Naive B cell (primary cell): Measurements from ENCODE around the gene UCHL1. TPM values are rescaled to one million over a fixed set of nuclear protein-coding genes. Genes with fewer than 3 reads are reported as not detected.

Experiments used
- ATAC-seq, 2 donors: fragments of 150-1000 bp; cut with Tn5 transposase; 2 replicates each; pipeline ENCODE4 v1.10.0; 2021; ENCODE audit warnings: low read depth in 2 of 2, mild to moderate bottlenecking in 2 of 2, moderate library complexity in 2 of 2
- DNase-seq: peaks from one replicate; pipeline ENCODE4 v3.0.0; 2022
- H3K27ac Mint-ChIP-seq, 6 donors: one replicate each; pipeline ENCODE4 v1.8.0; 2020 to 2022; ENCODE audit warnings: mild to moderate bottlenecking in 6 of 6, mixed read lengths in 6 of 6, moderate library complexity in 5 of 6, inconsistent platforms in 2 of 6
- H3K27me3 Mint-ChIP-seq, 3 donors: one replicate each; pipeline ENCODE4 v1.8.0; 2021 to 2022; ENCODE audit warnings: mixed read lengths in 3 of 3, mild to moderate bottlenecking in 1 of 3
- H3K36me3 Mint-ChIP-seq, 2 donors: one replicate each; pipeline ENCODE4 v1.8.0; 2020 to 2022; ENCODE audit warnings: mixed read lengths in 2 of 2, inconsistent platforms in 1 of 2, mild to moderate bottlenecking in 1 of 2
- H3K4me1 Mint-ChIP-seq, 3 donors: one replicate each; pipeline ENCODE4 v1.8.0; 2020 to 2022; ENCODE audit warnings: mixed read lengths in 3 of 3, inconsistent platforms in 1 of 3, mild to moderate bottlenecking in 1 of 3, moderate library complexity in 1 of 3
- H3K4me3 Mint-ChIP-seq, 8 donors: one replicate each; pipeline ENCODE4 v1.8.0; 2020 to 2022; ENCODE audit warnings: mild to moderate bottlenecking in 8 of 8, mixed read lengths in 8 of 8, moderate library complexity in 8 of 8, inconsistent platforms in 2 of 8
- H3K9me3 Mint-ChIP-seq, 7 donors: one replicate each; pipeline ENCODE4 v1.8.0; 2020 to 2022; ENCODE audit warnings: mixed read lengths in 7 of 7, mild to moderate bottlenecking in 5 of 7, inconsistent platforms in 2 of 7, moderate library complexity in 1 of 7
- polyA plus RNA-seq, 6 donors: library from polyadenylated mRNA; unstranded; fragments of 300-500 nt; fragmentation: Illumina TruSeq; gene quantifications; one replicate each; pipeline ENCODE4 v1.2.3, GENCODE V29; 2021; ENCODE audit warnings: low read depth in 6 of 6

Gene UCHL1
- polyA plus RNA-seq = under 1 TPM in 1 of 6 donors, not detected in 5; 0.57 TPM

- Mint-ChIP-seq H3K4me3 (peak within 1 kb of the TSS; percentile 50 to 90 (median 76)), H3K27ac (no peak within 1 kb of the TSS), H3K4me1 (peaks cover 8 to 15% (median 9%) of the 10 kb centered on the region in 3 donors), H3K9me3 (peaks cover 0 to 4% (median 0%) of the 10 kb centered on the region in 7 donors), H3K36me3 (peaks cover 0 to 8% of the 10 kb centered on the region in 2 donors), H3K27me3 (peaks cover 39 to 74% (median 57%) of the 10 kb centered on the region in 3 donors)
- ATAC-seq = peak; percentile 21 to 28
- DNase-seq = no peak
Measured at GRCh38 chr4:41256740-41257256, at the start of gene UCHL1. UCHL1 (plus strand) TSS chr4:41256928; CDS start chr4:41256977, 49 bp downstream.

- H3K9me3 Mint-ChIP-seq = peaks cover 0 to 2% (median 0%) of the 10 kb centered on the region in 7 donors
- H3K27ac Mint-ChIP-seq = no peak overlapping the region
- DNase-seq (no peak), ATAC-seq (no peak)
- H3K4me3 Mint-ChIP-seq = no peak overlapping the region
- no peaks in the 10 kb centered on the region for H3K36me3 Mint-ChIP-seq
- H3K27me3 Mint-ChIP-seq = peaks cover 43 to 55% (median 53%) of the 10 kb centered on the region in 3 donors
- no peaks in the 10 kb centered on the region for H3K4me1 Mint-ChIP-seq
Measured at GRCh38 chr4:41207291-41207831, 49.4 kb upstream of the UCHL1 start.

GRCh38 chr4:41209187-41209586, 47.5 kb upstream of the UCHL1 start:
- Mint-ChIP-seq H3K27me3 (peaks cover 48 to 57% (median 55%) of the 10 kb centered on the region in 3 donors), H3K27ac (peak overlapping the region in 1 of 6 donors; percentile 35), H3K4me1 (peaks cover 0 to 14% (median 9%) of the 10 kb centered on the region in 3 donors), H3K4me3 (no peak overlapping the region), H3K9me3 (peaks cover 0 to 2% (median 0%) of the 10 kb centered on the region in 7 donors), H3K36me3 (no peaks in the 10 kb centered on the region)
- ATAC-seq (no peak), DNase-seq (no peak)

DNA sequence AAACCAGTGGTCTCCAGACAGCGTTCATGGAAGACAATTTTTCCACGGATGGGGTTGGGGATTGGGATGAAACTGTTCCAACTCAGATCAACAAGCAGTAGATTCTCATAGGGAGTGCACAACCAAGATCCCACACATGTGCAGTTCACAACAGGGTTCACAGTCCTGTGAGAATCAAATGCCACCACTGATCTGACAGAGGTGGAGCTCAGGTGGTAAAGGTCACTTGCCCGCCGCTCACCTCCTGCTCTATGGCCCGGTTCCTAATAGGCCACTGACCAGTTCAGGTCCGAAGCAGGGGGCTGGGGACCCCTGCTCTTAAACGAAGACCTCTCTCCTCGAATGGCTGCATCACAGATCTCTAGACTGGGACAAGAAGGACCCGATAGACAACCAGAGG, 46.8 kb upstream of the UCHL1 start:
- H3K27ac Mint-ChIP-seq = no peak overlapping the region
- no peak overlapping the region for H3K4me3 Mint-ChIP-seq
- ATAC-seq (no peak), DNase-seq (no peak)
- peaks cover 2 to 16% (median 12%) of the 10 kb centered on the region in 3 donors for H3K4me1 Mint-ChIP-seq
- H3K9me3 Mint-ChIP-seq = peaks cover 0 to 2% (median 0%) of the 10 kb centered on the region in 7 donors
- H3K36me3 Mint-ChIP-seq = no peaks in the 10 kb centered on the region
- H3K27me3 Mint-ChIP-seq = peaks cover 46 to 62% (median 60%) of the 10 kb centered on the region in 3 donors

DNA sequence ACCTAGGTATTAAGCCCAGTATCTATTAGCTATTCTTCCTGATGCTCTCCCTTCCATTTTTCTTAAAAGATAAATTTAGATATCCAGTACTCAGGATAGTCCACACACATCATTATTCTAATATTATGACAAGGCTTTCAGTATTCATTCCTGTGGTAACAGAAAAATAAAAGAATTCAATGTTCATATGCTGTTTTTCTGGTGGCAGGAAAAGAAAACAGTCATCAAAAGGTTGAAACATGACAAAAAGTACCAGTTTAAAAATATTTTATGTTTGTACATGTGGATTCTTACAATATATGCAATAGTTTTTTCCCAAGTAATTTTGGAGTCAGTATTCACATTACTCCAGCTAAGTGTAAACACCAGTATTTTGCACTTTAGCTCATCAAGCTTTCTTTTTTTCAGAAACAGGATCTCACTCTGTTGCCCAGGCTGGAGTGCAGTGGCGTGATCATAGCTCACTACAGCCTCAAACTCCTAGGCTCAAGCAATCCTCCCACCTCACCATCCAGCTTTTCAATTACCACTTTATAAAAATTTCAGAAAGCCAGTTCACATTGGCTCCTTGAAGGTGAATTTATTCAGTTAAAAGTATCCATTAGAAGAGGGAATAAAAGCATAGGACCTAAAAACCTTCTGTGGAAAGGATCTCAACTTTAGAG, 44.6 kb upstream of the UCHL1 start:
- no peak overlapping the region for H3K27ac Mint-ChIP-seq
- peaks cover 0 to 6% of the 10 kb centered on the region in 2 donors for H3K36me3 Mint-ChIP-seq
- H3K27me3 Mint-ChIP-seq = peaks cover 46 to 73% (median 71%) of the 10 kb centered on the region in 3 donors
- peak overlapping the region in 4 of 8 donors; percentile 42 to 79 (median 62) for H3K4me3 Mint-ChIP-seq
- ATAC-seq (no peak), DNase-seq (no peak)
- peaks cover 0 to 6% (median 1%) of the 10 kb centered on the region in 7 donors for H3K9me3 Mint-ChIP-seq
- peaks cover 9 to 29% (median 28%) of the 10 kb centered on the region in 3 donors for H3K4me1 Mint-ChIP-seq

GRCh38 chr4:41212616-41213203, 44.0 kb upstream of the UCHL1 start:
- peak overlapping the region in 5 of 8 donors; percentile 42 to 79 (median 62) for H3K4me3 Mint-ChIP-seq
- ATAC-seq (no peak), DNase-seq (no peak)
- peaks cover 9 to 29% (median 28%) of the 10 kb centered on the region in 3 donors for H3K4me1 Mint-ChIP-seq
- H3K27ac Mint-ChIP-seq = no peak overlapping the region
- H3K27me3 Mint-ChIP-seq = peaks cover 50 to 75% (median 72%) of the 10 kb centered on the region in 3 donors
- peaks cover 0 to 6% (median 1%) of the 10 kb centered on the region in 7 donors for H3K9me3 Mint-ChIP-seq
- H3K36me3 Mint-ChIP-seq = peaks cover 0 to 6% of the 10 kb centered on the region in 2 donors

GRCh38 chr4:41213625-41214135, 43.0 kb upstream of the UCHL1 start:
- ATAC-seq (no peak), DNase-seq (no peak)
- Mint-ChIP-seq H3K27me3 (peaks cover 51 to 69% (median 66%) of the 10 kb centered on the region in 3 donors), H3K4me3 (peak overlapping the region; percentile 42 to 79 (median 62)), H3K9me3 (peaks cover 0 to 6% (median 0%) of the 10 kb centered on the region in 7 donors), H3K4me1 (peaks cover 9 to 29% (median 28%) of the 10 kb centered on the region in 3 donors), H3K36me3 (peaks cover 0 to 6% of the 10 kb centered on the region in 2 donors), H3K27ac (no peak overlapping the region)

DNA sequence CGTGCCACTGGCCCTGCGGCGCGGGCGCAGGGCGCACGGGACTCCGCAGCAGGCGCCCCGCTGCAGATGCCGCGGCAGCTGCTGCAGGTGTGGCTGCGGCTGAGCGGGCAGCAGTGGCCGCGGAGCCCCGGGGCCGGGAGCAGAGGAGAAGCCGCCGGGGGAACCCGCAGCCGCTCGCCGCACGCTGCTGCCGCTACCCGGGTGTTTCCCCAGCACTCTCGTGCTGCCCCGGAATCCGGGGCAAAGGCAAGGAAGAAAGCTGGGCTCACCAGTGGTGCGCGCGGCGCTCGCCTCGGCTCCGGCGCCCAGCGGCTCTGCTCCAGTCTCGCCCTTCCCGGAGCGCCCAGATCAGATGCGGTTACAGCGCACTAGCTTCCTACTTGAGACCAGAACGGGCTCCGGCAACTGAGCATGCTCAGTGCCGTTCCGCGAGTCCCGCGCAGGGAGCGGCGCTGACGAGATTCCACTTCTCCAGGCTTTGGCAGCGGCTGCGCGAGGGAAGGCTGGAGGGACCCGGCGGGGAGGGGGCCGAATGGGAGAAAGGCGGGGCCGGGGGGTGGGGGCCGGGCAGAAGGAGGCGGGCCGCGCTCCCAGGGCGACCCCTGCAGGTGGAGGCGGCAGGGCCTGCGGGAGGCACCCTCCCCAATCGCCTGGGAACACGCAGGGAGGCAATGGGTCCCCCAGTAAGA, 42.4 kb upstream of the UCHL1 start, which contains the start of gene APBB2:
TSS of gene APBB2 (minus strand) at position 407 of the 689 bp plus-strand sequence. CDS start 181,288 bp downstream, outside the sequence.
- Mint-ChIP-seq H3K27me3 (peaks cover 56 to 70% (median 64%) of the 10 kb centered on the region in 3 donors), H3K9me3 (peaks cover 0 to 6% (median 0%) of the 10 kb centered on the region in 7 donors), H3K36me3 (peaks cover 0 to 6% of the 10 kb centered on the region in 2 donors), H3K27ac (no peak within 1 kb of the TSS), H3K4me1 (peaks cover 9 to 29% (median 28%) of the 10 kb centered on the region in 3 donors), H3K4me3 (peak within 1 kb of the TSS; percentile 61 to 88 (median 68))
- peak; percentile 44 to 57 for ATAC-seq
- peak; percentile 15 for DNase-seq

DNA sequence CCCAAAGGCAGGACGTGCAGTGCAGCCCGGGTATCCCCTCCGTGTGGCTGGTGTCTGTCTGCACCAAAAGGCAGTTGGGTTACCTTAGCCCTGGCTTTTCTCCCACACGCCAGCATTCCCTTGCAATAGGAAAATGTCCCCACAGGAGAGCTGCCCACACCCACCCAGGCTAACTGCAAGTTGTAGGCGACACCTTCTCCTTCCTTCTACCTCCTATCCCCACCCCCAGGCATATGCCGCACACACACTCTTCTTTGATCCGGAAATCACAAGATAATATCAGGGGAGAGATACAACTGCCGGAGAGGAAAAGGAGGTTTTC, 41.9 kb upstream of the UCHL1 start:
- peak overlapping the region; percentile 25 to 82 (median 66) for H3K4me3 Mint-ChIP-seq
- H3K27ac Mint-ChIP-seq = no peak overlapping the region
- ATAC-seq (no peak), DNase-seq (no peak)
- H3K27me3 Mint-ChIP-seq = peaks cover 60 to 70% (median 67%) of the 10 kb centered on the region in 3 donors
- H3K4me1 Mint-ChIP-seq = peaks cover 9 to 29% (median 28%) of the 10 kb centered on the region in 3 donors
- H3K36me3 Mint-ChIP-seq = peaks cover 0 to 6% of the 10 kb centered on the region in 2 donors
- peaks cover 0 to 6% (median 0%) of the 10 kb centered on the region in 7 donors for H3K9me3 Mint-ChIP-seq

DNA sequence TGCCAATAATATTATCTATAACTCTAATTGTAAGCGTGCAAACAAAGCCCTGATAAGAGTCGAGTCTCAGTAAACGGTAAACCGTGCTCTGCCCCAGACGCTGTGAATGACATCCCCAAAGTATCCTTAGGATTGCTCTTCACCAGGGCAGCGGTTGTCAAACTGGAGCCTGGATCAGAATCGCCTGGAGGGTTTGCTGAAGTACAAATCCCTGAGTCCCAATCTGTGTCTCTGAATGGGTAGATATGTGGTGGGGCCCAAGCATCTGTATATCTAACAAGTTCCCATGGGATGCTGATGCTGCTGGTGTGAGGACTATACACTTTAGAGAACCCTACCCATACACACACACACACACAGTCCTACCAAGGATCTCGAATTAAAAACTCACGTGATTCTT, 41.6 kb upstream of the UCHL1 start:
- Mint-ChIP-seq H3K4me1 (peaks cover 9 to 29% (median 28%) of the 10 kb centered on the region in 3 donors), H3K27me3 (peaks cover 62 to 72% (median 70%) of the 10 kb centered on the region in 3 donors), H3K9me3 (peaks cover 0 to 6% (median 0%) of the 10 kb centered on the region in 7 donors), H3K36me3 (peaks cover 0 to 6% of the 10 kb centered on the region in 2 donors), H3K27ac (no peak overlapping the region), H3K4me3 (peak overlapping the region; percentile 25 to 82 (median 66))
- no peak for ATAC-seq
- no peak for DNase-seq

DNA sequence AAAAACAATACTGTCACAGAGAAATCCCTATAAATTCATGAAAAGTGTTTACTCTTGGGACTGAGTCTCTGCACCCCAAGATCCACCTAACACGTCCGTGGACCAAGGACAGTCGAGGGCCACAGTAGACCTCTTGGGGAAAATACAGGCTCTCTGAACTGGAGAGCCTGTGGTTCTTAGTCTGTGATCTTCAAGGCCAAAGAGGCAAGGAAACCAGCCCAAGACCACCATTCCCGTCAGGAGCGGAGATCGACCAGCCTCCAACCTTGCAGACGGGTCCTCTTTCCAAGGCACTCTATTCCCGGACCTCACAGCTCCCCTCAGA, 40.8 kb upstream of the UCHL1 start:
- Mint-ChIP-seq H3K4me1 (peaks cover 9 to 29% (median 28%) of the 10 kb centered on the region in 3 donors), H3K36me3 (peaks cover 0 to 6% of the 10 kb centered on the region in 2 donors), H3K27ac (no peak overlapping the region), H3K9me3 (peaks cover 0 to 6% (median 0%) of the 10 kb centered on the region in 7 donors), H3K27me3 (peaks cover 63 to 80% (median 78%) of the 10 kb centered on the region in 3 donors), H3K4me3 (peak overlapping the region in 7 of 8 donors; percentile 25 to 84 (median 70))
- DNase-seq (no peak), ATAC-seq (no peak)

DNA sequence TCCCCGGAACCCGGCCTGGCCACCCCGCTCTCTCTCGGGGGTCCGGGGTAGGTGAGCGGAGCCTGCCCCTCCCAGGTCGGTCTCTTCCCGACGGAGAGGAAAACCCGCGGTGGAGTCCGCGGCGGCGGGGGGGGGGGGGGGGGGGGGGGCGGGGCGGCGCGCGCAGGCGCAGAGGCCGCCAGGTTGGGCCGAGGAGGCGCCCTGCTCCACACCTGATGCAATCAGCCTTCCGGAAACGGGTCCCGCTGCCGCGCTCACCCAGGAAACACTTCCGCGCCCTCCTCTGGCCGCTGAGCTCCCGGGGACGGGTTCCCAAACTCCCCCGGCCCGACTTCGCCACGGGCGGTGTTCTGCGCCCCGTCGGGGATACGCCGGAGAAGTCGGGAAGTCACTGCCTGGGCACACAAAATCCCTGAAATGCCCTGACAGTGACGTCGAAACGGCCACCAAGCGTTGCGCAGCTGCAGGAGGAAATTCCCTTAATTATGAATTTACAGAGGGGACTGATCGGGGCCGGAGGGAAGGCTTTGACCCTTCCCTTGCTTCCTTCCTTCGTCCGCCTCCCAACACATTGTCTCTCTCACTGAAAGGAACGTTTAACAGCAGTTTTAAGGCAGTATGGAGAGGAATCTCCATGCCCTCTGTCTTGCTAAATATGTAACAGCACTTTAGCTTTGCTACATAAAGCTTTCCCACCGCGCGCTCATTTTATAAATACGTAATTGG, 40.3 kb upstream of the UCHL1 start:
- Mint-ChIP-seq H3K27ac (no peak overlapping the region), H3K4me1 (peaks cover 9 to 29% (median 28%) of the 10 kb centered on the region in 3 donors), H3K4me3 (peak overlapping the region; percentile 47 to 84 (median 74)), H3K9me3 (peaks cover 0 to 6% (median 0%) of the 10 kb centered on the region in 7 donors), H3K36me3 (peaks cover 0 to 6% of the 10 kb centered on the region in 2 donors), H3K27me3 (peaks cover 66 to 84% (median 81%) of the 10 kb centered on the region in 3 donors)
- DNase-seq (no peak), ATAC-seq (peak; percentile 13 to 30)
